ENCODE results near the gene ARID1B. TPM values are rescaled to one million over a fixed set of nuclear protein-coding genes. Genes with fewer than 3 reads are reported as not detected.

Gene ARID1B
- total RNA-seq, 1 experiment from 2014 or later: 86.3 TPM

- Histone ChIP-seq H3K4me1 (ENCODE audit: insufficient read depth, low read length, poor library complexity, severe bottlenecking) (peaks cover 28% of the 10 kb centered on the region), H3K27me3 (replicated peaks; ENCODE audit: insufficient read depth, low read depth, low read length, poor library complexity) (no peaks in the 10 kb centered on the region), H3K36me3 (ENCODE audit: insufficient read depth, low read length, poor library complexity, severe bottlenecking) (no peaks in the 10 kb centered on the region), H3K4me3 (ENCODE audit: low read depth, low read length, poor library complexity, severe bottlenecking) (peak overlapping the region; percentile 84), H3K9me3 (ENCODE audit: low read depth, low read length, poor library complexity, severe bottlenecking) (peaks cover 5% of the 10 kb centered on the region), H3K27ac (ENCODE audit: low read depth, low read length, poor library complexity, severe bottlenecking) (peak overlapping the region; percentile 97)
- DNase-seq (ENCODE audit: low spot score): peak; percentile 23
- no peak for TF ChIP-seq EZH2 (IDR thresholded peaks at IDR 0.05; ENCODE audit: borderline replicate concordance, low read depth, low read length, poor library complexity, severe bottlenecking)
- TF ChIP-seq, protein P1, sequence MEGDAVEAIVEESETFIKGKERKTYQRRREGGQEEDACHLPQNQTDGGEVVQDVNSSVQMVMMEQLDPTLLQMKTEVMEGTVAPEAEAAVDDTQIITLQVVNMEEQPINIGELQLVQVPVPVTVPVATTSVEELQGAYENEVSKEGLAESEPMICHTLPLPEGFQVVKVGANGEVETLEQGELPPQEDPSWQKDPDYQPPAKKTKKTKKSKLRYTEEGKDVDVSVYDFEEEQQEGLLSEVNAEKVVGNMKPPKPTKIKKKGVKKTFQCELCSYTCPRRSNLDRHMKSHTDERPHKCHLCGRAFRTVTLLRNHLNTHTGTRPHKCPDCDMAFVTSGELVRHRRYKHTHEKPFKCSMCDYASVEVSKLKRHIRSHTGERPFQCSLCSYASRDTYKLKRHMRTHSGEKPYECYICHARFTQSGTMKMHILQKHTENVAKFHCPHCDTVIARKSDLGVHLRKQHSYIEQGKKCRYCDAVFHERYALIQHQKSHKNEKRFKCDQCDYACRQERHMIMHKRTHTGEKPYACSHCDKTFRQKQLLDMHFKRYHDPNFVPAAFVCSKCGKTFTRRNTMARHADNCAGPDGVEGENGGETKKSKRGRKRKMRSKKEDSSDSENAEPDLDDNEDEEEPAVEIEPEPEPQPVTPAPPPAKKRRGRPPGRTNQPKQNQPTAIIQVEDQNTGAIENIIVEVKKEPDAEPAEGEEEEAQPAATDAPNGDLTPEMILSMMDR (conservative IDR thresholded peaks at IDR 0.05; ENCODE audit: low read depth, low read length): no peak
- intact Hi-C loops (cut with micrococcal nuclease; ENCODE audit: unreplicated experiment): loop anchor here (2.0 kb wide), 1 partner anchor 244 kb away; the partner anchor contains the start of gene ARID1B
- POLR2A ChIA-PET (ENCODE audit: low non-redundant PET): interaction anchor here (0.6 kb wide), 1 partner anchor 31 kb away, joined by 3 read pairs; no protein-coding TSS in a partner anchor
- CTCF ChIA-PET: no interaction called here
- TSS peak; percentile 90 for BruUV-seq (replicated peaks)
These were observed 243.2 kb downstream of the ARID1B start for GRCh38 chr6:157020398-157020797.

- peaks cover 5% of the 10 kb centered on the region for H3K9me3 ChIP-seq (ENCODE audit: low read depth, low read length, poor library complexity, severe bottlenecking)
- H3K27ac ChIP-seq (ENCODE audit: low read depth, low read length, poor library complexity, severe bottlenecking): peak overlapping the region; percentile 97
- no peaks in the 10 kb centered on the region for H3K36me3 ChIP-seq (ENCODE audit: insufficient read depth, low read length, poor library complexity, severe bottlenecking)
- DNase-seq (ENCODE audit: low spot score): peak; percentile 80
- CTCF ChIA-PET: interaction anchor here (0.6 kb wide), 2 partner anchors 304 to 912 kb away, joined by 3 read pairs; no protein-coding TSS in a partner anchor
- POLR2A ChIA-PET (ENCODE audit: low non-redundant PET): interaction anchor here (0.6 kb wide), 1 partner anchor 100 kb away, joined by 4 read pairs; no protein-coding TSS in a partner anchor
- intact Hi-C loops (cut with micrococcal nuclease; ENCODE audit: unreplicated experiment): loop anchor here (2.0 kb wide), 1 partner anchor 244 kb away; the partner anchor contains the start of gene ARID1B
- no peak for TF ChIP-seq EZH2 (IDR thresholded peaks at IDR 0.05; ENCODE audit: borderline replicate concordance, low read depth, low read length, poor library complexity, severe bottlenecking)
- TF ChIP-seq, protein P1 (conservative IDR thresholded peaks at IDR 0.05; ENCODE audit: low read depth, low read length): no peak
- H3K27me3 ChIP-seq (replicated peaks; ENCODE audit: insufficient read depth, low read depth, low read length, poor library complexity): no peaks in the 10 kb centered on the region
- peak overlapping the region; percentile 84 for H3K4me3 ChIP-seq (ENCODE audit: low read depth, low read length, poor library complexity, severe bottlenecking)
- peaks cover 28% of the 10 kb centered on the region for H3K4me1 ChIP-seq (ENCODE audit: insufficient read depth, low read length, poor library complexity, severe bottlenecking)
- no TSS peak for BruUV-seq (replicated peaks)
These were observed 243.7 kb downstream of the ARID1B start for GRCh38 chr6:157020881-157021343.

DNA sequence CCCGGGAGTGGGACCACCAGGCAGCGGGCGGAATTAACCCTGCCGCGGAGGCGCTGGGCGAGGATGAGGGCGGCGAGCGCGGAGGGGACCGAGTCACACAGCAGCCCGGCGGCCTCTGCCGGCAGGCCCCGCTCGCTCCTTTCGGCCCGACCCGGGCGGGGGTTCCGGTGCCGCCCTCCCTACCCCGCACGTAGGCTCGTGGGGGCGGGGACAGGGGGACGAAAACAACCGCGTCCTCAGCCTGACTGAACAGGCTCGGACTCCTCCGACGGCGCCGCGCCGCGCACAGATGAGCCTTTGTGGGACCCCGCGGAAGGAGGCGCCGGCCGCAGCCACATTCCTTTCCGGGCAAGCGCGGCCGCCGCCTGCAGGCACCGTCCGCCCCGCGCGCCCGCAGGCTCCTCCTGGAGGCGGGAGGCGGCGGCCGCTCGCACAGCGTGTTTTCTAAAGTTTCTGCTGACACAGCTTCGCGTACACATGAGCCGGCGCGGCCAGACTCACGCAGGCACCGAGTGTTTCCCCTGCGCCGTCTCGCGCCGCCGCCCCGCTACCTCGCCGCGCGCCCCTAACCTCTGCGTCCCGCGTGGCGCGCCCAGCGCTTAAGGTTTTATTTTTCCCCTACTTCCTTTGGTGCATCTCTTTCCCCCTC is 244.3 kb downstream of the ARID1B start:
- BruUV-seq (replicated peaks): no TSS peak
- TF ChIP-seq, protein P1 (conservative IDR thresholded peaks at IDR 0.05; ENCODE audit: low read depth, low read length): peak; percentile 32
- TF ChIP-seq EZH2 (IDR thresholded peaks at IDR 0.05; ENCODE audit: borderline replicate concordance, low read depth, low read length, poor library complexity, severe bottlenecking): no peak
- peak; percentile 95 for DNase-seq (ENCODE audit: low spot score)
- H3K9me3 ChIP-seq (ENCODE audit: low read depth, low read length, poor library complexity, severe bottlenecking): peaks cover 5% of the 10 kb centered on the region
- CTCF ChIA-PET: interaction anchor here (0.6 to 0.7 kb wide), 3 partner anchors 13 to 913 kb away, joined by 3 read pairs; no protein-coding TSS in a partner anchor
- H3K4me1 ChIP-seq (ENCODE audit: insufficient read depth, low read length, poor library complexity, severe bottlenecking): peaks cover 28% of the 10 kb centered on the region
- no peaks in the 10 kb centered on the region for H3K27me3 ChIP-seq (replicated peaks; ENCODE audit: insufficient read depth, low read depth, low read length, poor library complexity)
- intact Hi-C loops (cut with micrococcal nuclease; ENCODE audit: unreplicated experiment): loop anchor here (2.0 kb wide), 1 partner anchor 245 kb away; the partner anchor contains the start of gene ARID1B
- H3K4me3 ChIP-seq (ENCODE audit: low read depth, low read length, poor library complexity, severe bottlenecking): peak overlapping the region; percentile 84
- POLR2A ChIA-PET (ENCODE audit: low non-redundant PET): interaction anchor here (0.5 to 0.6 kb wide), 2 partner anchors 31 to 100 kb away, joined by 3 to 4 read pairs; no protein-coding TSS in a partner anchor
- H3K36me3 ChIP-seq (ENCODE audit: insufficient read depth, low read length, poor library complexity, severe bottlenecking): no peaks in the 10 kb centered on the region
- peak overlapping the region; percentile 97 for H3K27ac ChIP-seq (ENCODE audit: low read depth, low read length, poor library complexity, severe bottlenecking)
